Activated naive CD8-positive, alpha-beta T cell (primary cell): ENCODE measurements around the gene CXCR4.

Source experiments
- H3K27ac Mint-ChIP-seq: one replicate; pipeline ENCODE4 v1.8.0; 2021; ENCODE audit warnings: mixed read lengths
- H3K27me3 Mint-ChIP-seq: one replicate; pipeline ENCODE4 v1.8.0; 2021; ENCODE audit warnings: mixed read lengths
- H3K36me3 Mint-ChIP-seq: one replicate; pipeline ENCODE4 v1.8.0; 2021; ENCODE audit warnings: mixed read lengths
- H3K4me1 Mint-ChIP-seq: one replicate; pipeline ENCODE4 v1.8.0; 2021; ENCODE audit warnings: low read depth, mixed read lengths
- H3K4me3 Mint-ChIP-seq: one replicate; pipeline ENCODE4 v1.8.0; 2021; ENCODE audit warnings: mild to moderate bottlenecking, mixed read lengths
- H3K9me3 Mint-ChIP-seq: one replicate; pipeline ENCODE4 v1.8.0; 2021; ENCODE audit warnings: low read depth, mixed read lengths

Gene CXCR4

GRCh38 chr2:136117909-136118818 is at the start of gene CXCR4:
CXCR4 (minus strand) TSS chr2:136118149; CDS start chr2:136118060, 89 bp downstream.
- Mint-ChIP-seq H3K36me3 (peaks cover 10% of the 10 kb centered on the region), H3K27me3 (no peaks in the 10 kb centered on the region), H3K4me3 (peak within 1 kb of the TSS; percentile 94), H3K4me1 (peaks cover 72% of the 10 kb centered on the region), H3K9me3 (no peaks in the 10 kb centered on the region), H3K27ac (peak within 1 kb of the TSS; percentile 93)

GRCh38 chr2:136164280-136164776 is 46.4 kb upstream of the CXCR4 start:
- Mint-ChIP-seq H3K36me3 (no peaks in the 10 kb centered on the region), H3K27me3 (no peaks in the 10 kb centered on the region), H3K4me3 (no peak overlapping the region), H3K4me1 (peaks cover 25% of the 10 kb centered on the region), H3K9me3 (no peaks in the 10 kb centered on the region), H3K27ac (no peak overlapping the region)

GRCh38 chr2:136162438-136162837 is 44.5 kb upstream of the CXCR4 start:
- H3K36me3 Mint-ChIP-seq = no peaks in the 10 kb centered on the region

GRCh38 chr2:136156411-136156810 is 38.5 kb upstream of the CXCR4 start:
- Mint-ChIP-seq H3K36me3 (no peaks in the 10 kb centered on the region), H3K9me3 (no peaks in the 10 kb centered on the region), H3K4me3 (no peak overlapping the region), H3K27me3 (no peaks in the 10 kb centered on the region), H3K27ac (no peak overlapping the region), H3K4me1 (peaks cover 17% of the 10 kb centered on the region)

More at GRCh38 chr2:136162438-136162837, 44.5 kb upstream of the CXCR4 start:
- no peak overlapping the region for H3K27ac Mint-ChIP-seq
- H3K4me3 Mint-ChIP-seq = no peak overlapping the region
- H3K27me3 Mint-ChIP-seq = no peaks in the 10 kb centered on the region
- no peaks in the 10 kb centered on the region for H3K9me3 Mint-ChIP-seq
- peaks cover 25% of the 10 kb centered on the region for H3K4me1 Mint-ChIP-seq

GRCh38 chr2:136154384-136154783 is 36.4 kb upstream of the CXCR4 start:
- Mint-ChIP-seq H3K4me1 (peaks cover 21% of the 10 kb centered on the region), H3K36me3 (peaks cover 5% of the 10 kb centered on the region), H3K27me3 (no peaks in the 10 kb centered on the region), H3K4me3 (no peak overlapping the region), H3K9me3 (no peaks in the 10 kb centered on the region), H3K27ac (no peak overlapping the region)

- Mint-ChIP-seq H3K4me3 (no peak overlapping the region), H3K27ac (no peak overlapping the region), H3K27me3 (no peaks in the 10 kb centered on the region), H3K4me1 (peaks cover 21% of the 10 kb centered on the region), H3K9me3 (peaks cover 4% of the 10 kb centered on the region), H3K36me3 (peaks cover 10% of the 10 kb centered on the region)
These were observed 33.3 kb upstream of the CXCR4 start for GRCh38 chr2:136151021-136151971.

- H3K36me3 Mint-ChIP-seq = peaks cover 12% of the 10 kb centered on the region
- H3K27ac Mint-ChIP-seq = no peak overlapping the region
- H3K27me3 Mint-ChIP-seq = no peaks in the 10 kb centered on the region
- peaks cover 23% of the 10 kb centered on the region for H3K4me1 Mint-ChIP-seq
- H3K9me3 Mint-ChIP-seq = peaks cover 4% of the 10 kb centered on the region
- no peak overlapping the region for H3K4me3 Mint-ChIP-seq
These were observed 31.1 kb upstream of the CXCR4 start for GRCh38 chr2:136149011-136149410.

- Mint-ChIP-seq H3K4me1 (peaks cover 28% of the 10 kb centered on the region), H3K9me3 (peaks cover 4% of the 10 kb centered on the region), H3K36me3 (peaks cover 12% of the 10 kb centered on the region), H3K27me3 (no peaks in the 10 kb centered on the region), H3K27ac (no peak overlapping the region), H3K4me3 (no peak overlapping the region)
These were observed 28.6 kb upstream of the CXCR4 start for GRCh38 chr2:136146564-136146963.

GRCh38 chr2:136143603-136144451 is 25.9 kb upstream of the CXCR4 start:
- H3K4me3 Mint-ChIP-seq = no peak overlapping the region
- H3K27ac Mint-ChIP-seq = no peak overlapping the region
- H3K9me3 Mint-ChIP-seq = peaks cover 3% of the 10 kb centered on the region
- H3K27me3 Mint-ChIP-seq = no peaks in the 10 kb centered on the region
- peaks cover 6% of the 10 kb centered on the region for H3K36me3 Mint-ChIP-seq
- H3K4me1 Mint-ChIP-seq = peaks cover 45% of the 10 kb centered on the region

- Mint-ChIP-seq H3K27me3 (no peaks in the 10 kb centered on the region), H3K9me3 (no peaks in the 10 kb centered on the region), H3K27ac (peak overlapping the region; percentile 58), H3K4me3 (no peak overlapping the region), H3K36me3 (peaks cover 3% of the 10 kb centered on the region), H3K4me1 (peaks cover 67% of the 10 kb centered on the region)
These were observed 23.7 kb upstream of the CXCR4 start for GRCh38 chr2:136141510-136142149.

- Mint-ChIP-seq H3K9me3 (no peaks in the 10 kb centered on the region), H3K4me3 (peak overlapping the region; percentile 72), H3K36me3 (no peaks in the 10 kb centered on the region), H3K4me1 (peaks cover 87% of the 10 kb centered on the region), H3K27me3 (no peaks in the 10 kb centered on the region), H3K27ac (peak overlapping the region; percentile 59)
These were observed 21.7 kb upstream of the CXCR4 start for GRCh38 chr2:136139631-136140030.

- peak overlapping the region; percentile 88 for H3K27ac Mint-ChIP-seq
- peak overlapping the region; percentile 58 for H3K4me3 Mint-ChIP-seq
- H3K4me1 Mint-ChIP-seq = peaks cover 97% of the 10 kb centered on the region
These were observed 20.0 kb upstream of the CXCR4 start for GRCh38 chr2:136137982-136138381.

GRCh38 chr2:136136931-136137330 is 19.0 kb upstream of the CXCR4 start:
- no peaks in the 10 kb centered on the region for H3K27me3 Mint-ChIP-seq
- peak overlapping the region; percentile 88 for H3K27ac Mint-ChIP-seq
- peaks cover 98% of the 10 kb centered on the region for H3K4me1 Mint-ChIP-seq
- H3K36me3 Mint-ChIP-seq = no peaks in the 10 kb centered on the region
- peak overlapping the region; percentile 38 for H3K4me3 Mint-ChIP-seq
- H3K9me3 Mint-ChIP-seq = no peaks in the 10 kb centered on the region

More at GRCh38 chr2:136137982-136138381, 20.0 kb upstream of the CXCR4 start:
- Mint-ChIP-seq H3K36me3 (no peaks in the 10 kb centered on the region), H3K9me3 (no peaks in the 10 kb centered on the region), H3K27me3 (no peaks in the 10 kb centered on the region)
